Measurements from ENCODE around the gene SUGT1. TPM values are rescaled to one million over a fixed set of nuclear protein-coding genes. Genes with fewer than 3 reads are reported as not detected.

The SUGT1 gene
- total and polyA plus RNA-seq, 2 of the 13 experiments (the other 11 are each of a cell fraction or from before 2014, with no cell fraction given): 23.1 to 71.2 TPM

DNA sequence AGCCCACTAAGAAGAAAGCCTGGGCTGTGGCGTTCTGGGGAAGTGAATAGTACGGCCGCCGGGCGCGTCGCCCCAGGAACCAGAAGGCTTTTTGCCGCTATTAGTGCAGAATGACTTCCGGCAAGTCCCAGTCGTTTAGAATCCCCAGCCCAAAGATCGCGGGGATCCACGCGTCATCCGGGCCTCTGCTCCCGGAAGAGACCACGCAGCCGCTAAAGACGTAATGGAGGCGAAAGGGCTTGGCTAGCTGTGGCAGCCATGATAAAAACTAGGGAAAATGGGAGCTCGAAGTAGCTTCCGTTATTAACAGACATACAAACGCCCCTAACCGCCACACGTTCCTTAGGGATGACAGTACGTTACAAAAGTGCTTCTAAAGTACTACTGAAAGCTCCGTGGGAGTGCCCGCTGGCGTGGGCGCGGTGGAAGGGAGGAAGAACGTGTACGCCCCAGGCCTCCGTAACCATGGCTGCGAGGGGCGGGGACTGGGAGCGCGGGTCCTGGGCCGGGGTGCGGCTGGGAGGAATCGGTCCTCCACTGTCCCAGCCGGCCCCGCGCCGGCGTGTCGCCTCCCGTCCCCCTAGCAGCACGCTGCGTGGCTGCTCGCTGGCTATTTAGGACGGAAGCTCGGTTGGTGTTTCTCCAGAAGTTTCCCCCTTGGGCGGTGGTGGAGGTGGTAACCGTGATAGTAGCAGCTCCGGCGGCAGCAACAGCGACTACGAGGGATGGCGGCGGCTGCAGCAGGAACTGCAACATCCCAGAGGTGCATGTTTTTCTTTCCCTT, at the start of gene SUGT1 (continued):
- TF ChIP-seq, protein P1, sequence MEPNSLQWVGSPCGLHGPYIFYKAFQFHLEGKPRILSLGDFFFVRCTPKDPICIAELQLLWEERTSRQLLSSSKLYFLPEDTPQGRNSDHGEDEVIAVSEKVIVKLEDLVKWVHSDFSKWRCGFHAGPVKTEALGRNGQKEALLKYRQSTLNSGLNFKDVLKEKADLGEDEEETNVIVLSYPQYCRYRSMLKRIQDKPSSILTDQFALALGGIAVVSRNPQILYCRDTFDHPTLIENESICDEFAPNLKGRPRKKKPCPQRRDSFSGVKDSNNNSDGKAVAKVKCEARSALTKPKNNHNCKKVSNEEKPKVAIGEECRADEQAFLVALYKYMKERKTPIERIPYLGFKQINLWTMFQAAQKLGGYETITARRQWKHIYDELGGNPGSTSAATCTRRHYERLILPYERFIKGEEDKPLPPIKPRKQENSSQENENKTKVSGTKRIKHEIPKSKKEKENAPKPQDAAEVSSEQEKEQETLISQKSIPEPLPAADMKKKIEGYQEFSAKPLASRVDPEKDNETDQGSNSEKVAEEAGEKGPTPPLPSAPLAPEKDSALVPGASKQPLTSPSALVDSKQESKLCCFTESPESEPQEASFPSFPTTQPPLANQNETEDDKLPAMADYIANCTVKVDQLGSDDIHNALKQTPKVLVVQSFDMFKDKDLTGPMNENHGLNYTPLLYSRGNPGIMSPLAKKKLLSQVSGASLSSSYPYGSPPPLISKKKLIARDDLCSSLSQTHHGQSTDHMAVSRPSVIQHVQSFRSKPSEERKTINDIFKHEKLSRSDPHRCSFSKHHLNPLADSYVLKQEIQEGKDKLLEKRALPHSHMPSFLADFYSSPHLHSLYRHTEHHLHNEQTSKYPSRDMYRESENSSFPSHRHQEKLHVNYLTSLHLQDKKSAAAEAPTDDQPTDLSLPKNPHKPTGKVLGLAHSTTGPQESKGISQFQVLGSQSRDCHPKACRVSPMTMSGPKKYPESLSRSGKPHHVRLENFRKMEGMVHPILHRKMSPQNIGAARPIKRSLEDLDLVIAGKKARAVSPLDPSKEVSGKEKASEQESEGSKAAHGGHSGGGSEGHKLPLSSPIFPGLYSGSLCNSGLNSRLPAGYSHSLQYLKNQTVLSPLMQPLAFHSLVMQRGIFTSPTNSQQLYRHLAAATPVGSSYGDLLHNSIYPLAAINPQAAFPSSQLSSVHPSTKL (CRISPR knock-in tag; IDR thresholded peaks at IDR 0.05): peak; percentile 62
- TF ChIP-seq FLYWCH1 (CRISPR knock-in tag; IDR thresholded peaks at IDR 0.05) (no peak), SIN3A (IDR thresholded peaks at IDR 0.05; ENCODE audit: borderline replicate concordance, low read depth, low read length) (peak; percentile 87; the same call in 1 of the 2 replicates), RCOR2 (CRISPR knock-in tag; IDR thresholded peaks at IDR 0.05) (0 out of 2 replicates have a peak, but pooled peaks have one; percentile 27), ZNF557 (CRISPR knock-in tag; IDR thresholded peaks at IDR 0.05) (no peak), MAZ (IDR thresholded peaks at IDR 0.05; ENCODE audit: borderline replicate concordance, low read depth, low read length) (peak; percentile 55), MAZ (CRISPR knock-in tag; IDR thresholded peaks at IDR 0.05; ENCODE audit: low read depth) (peak; percentile 78), ZNF547 (CRISPR knock-in tag; IDR thresholded peaks at IDR 0.05) (peak; percentile 63), MYC (CRISPR knock-in tag; IDR thresholded peaks at IDR 0.05; ENCODE audit: borderline replicate concordance) (peak; percentile 85), ZNF709 (CRISPR knock-in tag; IDR thresholded peaks at IDR 0.05) (0 out of 2 replicates have a peak, but pooled peaks have one; percentile 79), ISX (CRISPR knock-in tag; conservative IDR thresholded peaks at IDR 0.05) (no peak), RBFOX2 (IDR thresholded peaks at IDR 0.05; ENCODE audit: low read depth, low read length) (peak; percentile 93), ZNF546 (CRISPR knock-in tag; conservative IDR thresholded peaks at IDR 0.05) (0 out of 2 replicates have a peak, but pooled peaks have one; percentile 66), ZNF720 (CRISPR knock-in tag; IDR thresholded peaks at IDR 0.05) (no peak)
- TF ChIP-seq, protein P2, sequence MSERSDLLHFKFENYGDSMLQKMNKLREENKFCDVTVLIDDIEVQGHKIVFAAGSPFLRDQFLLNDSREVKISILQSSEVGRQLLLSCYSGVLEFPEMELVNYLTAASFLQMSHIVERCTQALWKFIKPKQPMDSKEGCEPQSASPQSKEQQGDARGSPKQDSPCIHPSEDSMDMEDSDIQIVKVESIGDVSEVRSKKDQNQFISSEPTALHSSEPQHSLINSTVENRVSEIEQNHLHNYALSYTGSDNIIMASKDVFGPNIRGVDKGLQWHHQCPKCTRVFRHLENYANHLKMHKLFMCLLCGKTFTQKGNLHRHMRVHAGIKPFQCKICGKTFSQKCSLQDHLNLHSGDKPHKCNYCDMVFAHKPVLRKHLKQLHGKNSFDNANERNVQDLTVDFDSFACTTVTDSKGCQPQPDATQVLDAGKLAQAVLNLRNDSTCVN (CRISPR knock-in tag; IDR thresholded peaks at IDR 0.05; ENCODE audit: borderline replicate concordance): no peak; the same call in 1 of the 2 replicates
- TF ChIP-seq, protein P3, sequence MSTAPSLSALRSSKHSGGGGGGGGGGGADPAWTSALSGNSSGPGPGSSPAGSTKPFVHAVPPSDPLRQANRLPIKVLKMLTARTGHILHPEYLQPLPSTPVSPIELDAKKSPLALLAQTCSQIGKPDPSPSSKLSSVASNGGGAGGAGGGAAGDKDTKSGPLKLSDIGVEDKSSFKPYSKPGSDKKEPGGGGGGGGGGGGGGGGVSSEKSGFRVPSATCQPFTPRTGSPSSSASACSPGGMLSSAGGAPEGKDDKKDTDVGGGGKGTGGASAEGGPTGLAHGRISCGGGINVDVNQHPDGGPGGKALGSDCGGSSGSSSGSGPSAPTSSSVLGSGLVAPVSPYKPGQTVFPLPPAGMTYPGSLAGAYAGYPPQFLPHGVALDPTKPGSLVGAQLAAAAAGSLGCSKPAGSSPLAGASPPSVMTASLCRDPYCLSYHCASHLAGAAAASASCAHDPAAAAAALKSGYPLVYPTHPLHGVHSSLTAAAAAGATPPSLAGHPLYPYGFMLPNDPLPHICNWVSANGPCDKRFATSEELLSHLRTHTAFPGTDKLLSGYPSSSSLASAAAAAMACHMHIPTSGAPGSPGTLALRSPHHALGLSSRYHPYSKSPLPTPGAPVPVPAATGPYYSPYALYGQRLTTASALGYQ (CRISPR knock-in tag; IDR thresholded peaks at IDR 0.05): peak; percentile 58; the same call in 1 of the 2 replicates
- TF ChIP-seq, protein P4, sequence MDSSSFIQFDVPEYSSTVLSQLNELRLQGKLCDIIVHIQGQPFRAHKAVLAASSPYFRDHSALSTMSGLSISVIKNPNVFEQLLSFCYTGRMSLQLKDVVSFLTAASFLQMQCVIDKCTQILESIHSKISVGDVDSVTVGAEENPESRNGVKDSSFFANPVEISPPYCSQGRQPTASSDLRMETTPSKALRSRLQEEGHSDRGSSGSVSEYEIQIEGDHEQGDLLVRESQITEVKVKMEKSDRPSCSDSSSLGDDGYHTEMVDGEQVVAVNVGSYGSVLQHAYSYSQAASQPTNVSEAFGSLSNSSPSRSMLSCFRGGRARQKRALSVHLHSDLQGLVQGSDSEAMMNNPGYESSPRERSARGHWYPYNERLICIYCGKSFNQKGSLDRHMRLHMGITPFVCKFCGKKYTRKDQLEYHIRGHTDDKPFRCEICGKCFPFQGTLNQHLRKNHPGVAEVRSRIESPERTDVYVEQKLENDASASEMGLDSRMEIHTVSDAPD (CRISPR knock-in tag; IDR thresholded peaks at IDR 0.05): no peak; the same call in 1 of the 2 replicates
- TF ChIP-seq, protein P5, sequence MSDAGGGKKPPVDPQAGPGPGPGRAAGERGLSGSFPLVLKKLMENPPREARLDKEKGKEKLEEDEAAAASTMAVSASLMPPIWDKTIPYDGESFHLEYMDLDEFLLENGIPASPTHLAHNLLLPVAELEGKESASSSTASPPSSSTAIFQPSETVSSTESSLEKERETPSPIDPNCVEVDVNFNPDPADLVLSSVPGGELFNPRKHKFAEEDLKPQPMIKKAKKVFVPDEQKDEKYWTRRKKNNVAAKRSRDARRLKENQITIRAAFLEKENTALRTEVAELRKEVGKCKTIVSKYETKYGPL (CRISPR knock-in tag; IDR thresholded peaks at IDR 0.05): no peak
